Thoracic aorta (tissue), 2 donors: ENCODE measurements around the gene MED13. TPM values are rescaled to one million over a fixed set of nuclear protein-coding genes. Genes with fewer than 3 reads are reported as not detected.

Experiments
- ATAC-seq: fragments of 150-250 bp; one replicate; pipeline ENCODE4 v1.8.0; 2017; ENCODE audit warnings: low read depth; ENCODE audit not compliant: insufficient number of reproducible peaks, low FRiP score
- DNase-seq: peaks from one replicate; pipeline ENCODE4 v3.0.0-alpha.2; 2020; ENCODE audit warnings: low spot score
- H3K27ac ChIP-seq, 2 donors: fragments of 200-600 bp; sonication (generic); 1 replicate in 1 of 2; 2 replicates in 1 of 2; pipeline ENCODE4 v1.5.1; 2016; ENCODE audit warnings: mild to moderate bottlenecking in 2 of 2, moderate library complexity in 2 of 2
- H3K27me3 ChIP-seq: fragments of 200-600 bp; sonication (generic); replicated peaks from 2 replicates; pipeline ENCODE4 v1.6.0; 2016; ENCODE audit warnings: mild to moderate bottlenecking; ENCODE audit not compliant: insufficient read depth
- H3K36me3 ChIP-seq: fragments of 200-600 bp; sonication (generic); one replicate; pipeline ENCODE4 v1.5.1; 2016
- H3K4me1 ChIP-seq, 2 donors: fragments of 200-600 bp; sonication (generic); 1 replicate in 1 of 2; 2 replicates in 1 of 2; pipeline versions ENCODE4 v1.5.1 to v1.6.0; 2016; ENCODE audit warnings: low read depth in 2 of 2, mild to moderate bottlenecking in 1 of 2; ENCODE audit not compliant: control insufficient read depth in 1 of 2
- H3K4me3 ChIP-seq: fragments of 200-600 bp; sonication (generic); 2 replicates; pipeline ENCODE4 v1.5.1; 2016; ENCODE audit warnings: mild to moderate bottlenecking
- H3K9me3 ChIP-seq: fragments of 200-600 bp; sonication (generic); 2 replicates; pipeline ENCODE4 v1.5.1; 2016
- CTCF ChIP-seq: fragments of 200-600 bp; sonication (generic); IDR thresholded peaks from one replicate; pipeline ENCODE4 v1.5.1; 2019; ENCODE audit warnings: antibody characterized with exemption
- total RNA-seq, 2 donors: library from RNA; depleted of rRNA; stranded (reverse); fragments of >200 nt; gene quantifications; one replicate each; pipeline versions ENCODE4 v1.1.0 to v1.2.3, GENCODE V29; 2016

Gene MED13
- total RNA-seq, 2 donors from 2014 or later = 87.6 to 92.2 TPM

GRCh38 chr17:62052765-62053338 lies 12.2 kb downstream of the MED13 start:
- no peak for TF ChIP-seq CTCF
- no peak for ATAC-seq

GRCh38 chr17:62051053-62051452 lies 14.0 kb downstream of the MED13 start:
- no peak for DNase-seq
- Histone ChIP-seq H3K27ac (no peak overlapping the region), H3K36me3 (peaks cover 22% of the 10 kb centered on the region), H3K4me1 (peaks cover 19 to 20% of the 10 kb centered on the region in 2 donors), H3K4me3 (no peak overlapping the region), H3K27me3 (no peaks in the 10 kb centered on the region), H3K9me3 (no peaks in the 10 kb centered on the region)
- no peak for TF ChIP-seq CTCF
- no peak for ATAC-seq

More at GRCh38 chr17:62052765-62053338, 12.2 kb downstream of the MED13 start:
- no peak overlapping the region for H3K4me3 ChIP-seq
- DNase-seq = no peak
- H3K27ac ChIP-seq = no peak overlapping the region
- peaks cover 18% of the 10 kb centered on the region for H3K36me3 ChIP-seq
- H3K9me3 ChIP-seq = no peaks in the 10 kb centered on the region
- H3K4me1 ChIP-seq = peaks cover 26 to 33% of the 10 kb centered on the region in 2 donors
- no peaks in the 10 kb centered on the region for H3K27me3 ChIP-seq

- H3K9me3 ChIP-seq = no peaks in the 10 kb centered on the region
- no peak for TF ChIP-seq CTCF
- peaks cover 16 to 23% of the 10 kb centered on the region in 2 donors for H3K4me1 ChIP-seq
- no peaks in the 10 kb centered on the region for H3K27me3 ChIP-seq
- H3K4me3 ChIP-seq = no peak overlapping the region
- H3K36me3 ChIP-seq = peaks cover 25% of the 10 kb centered on the region
- H3K27ac ChIP-seq = no peak overlapping the region
- DNase-seq = no peak
- no peak for ATAC-seq
Observed at GRCh38 chr17:62049299-62049698, 15.8 kb downstream of the MED13 start.

GRCh38 chr17:62048262-62048661 lies 16.8 kb downstream of the MED13 start:
- Histone ChIP-seq H3K36me3 (peaks cover 25% of the 10 kb centered on the region), H3K9me3 (no peaks in the 10 kb centered on the region), H3K27me3 (no peaks in the 10 kb centered on the region), H3K4me3 (no peak overlapping the region), H3K4me1 (peaks cover 12 to 28% of the 10 kb centered on the region in 2 donors), H3K27ac (no peak overlapping the region)
- TF ChIP-seq CTCF = no peak
- ATAC-seq (no peak), DNase-seq (no peak)

GRCh38 chr17:62045517-62045916 lies 19.6 kb downstream of the MED13 start:
- TF ChIP-seq CTCF = no peak
- H3K4me3 ChIP-seq = no peak overlapping the region
- no peaks in the 10 kb centered on the region for H3K27me3 ChIP-seq
- H3K27ac ChIP-seq = no peak overlapping the region
- DNase-seq = no peak
- H3K36me3 ChIP-seq = peaks cover 18% of the 10 kb centered on the region
- peaks cover 12 to 28% of the 10 kb centered on the region in 2 donors for H3K4me1 ChIP-seq
- ATAC-seq = no peak
- no peaks in the 10 kb centered on the region for H3K9me3 ChIP-seq
